GM12872 (cell line): ENCODE results near the gene DNAJB6.

Experiments
- CTCF ChIP-seq: IDR thresholded peaks from 3 replicates; pipeline ENCODE4 v1.5.1; 2011; ENCODE audit warnings: low read depth, mild to moderate bottlenecking, low read length, moderate library complexity; ENCODE audit not compliant: insufficient read depth

The DNAJB6 gene

GRCh38 chr7:157297185-157297584, 39.6 kb upstream of the DNAJB6 start:
- no peak for TF ChIP-seq CTCF

GRCh38 chr7:157299317-157299612, 37.5 kb upstream of the DNAJB6 start:
- TF ChIP-seq CTCF: no peak

GRCh38 chr7:157299613-157300368, 37.0 kb upstream of the DNAJB6 start:
- TF ChIP-seq CTCF: no peak

GRCh38 chr7:157300369-157300825, 36.4 kb upstream of the DNAJB6 start:
- TF ChIP-seq CTCF: no peak

GRCh38 chr7:157301610-157302120, 35.1 kb upstream of the DNAJB6 start:
- TF ChIP-seq CTCF: no peak

- TF ChIP-seq CTCF: no peak
Observed at GRCh38 chr7:157306846-157307838, 29.7 kb upstream of the DNAJB6 start.

- no peak for TF ChIP-seq CTCF
Observed at GRCh38 chr7:157309988-157310668, 26.7 kb upstream of the DNAJB6 start.
